GM19023 (cell line): ENCODE data around the gene SLMAP.

Experiments
- ATAC-seq: cut with Tn5 transposase; IDR thresholded peaks from one replicate; pipeline ENCODE4 v1.9.1; 2021; ENCODE audit warnings: mild to moderate bottlenecking, moderate library complexity; ENCODE audit not compliant: unreplicated experiment

The SLMAP gene

GRCh38 chr3:57958642-57959422, 202.7 kb downstream of the SLMAP start:
- no peak for ATAC-seq

- ATAC-seq = no peak
Measured at GRCh38 chr3:57959423-57960173, 203.5 kb downstream of the SLMAP start.

DNA sequence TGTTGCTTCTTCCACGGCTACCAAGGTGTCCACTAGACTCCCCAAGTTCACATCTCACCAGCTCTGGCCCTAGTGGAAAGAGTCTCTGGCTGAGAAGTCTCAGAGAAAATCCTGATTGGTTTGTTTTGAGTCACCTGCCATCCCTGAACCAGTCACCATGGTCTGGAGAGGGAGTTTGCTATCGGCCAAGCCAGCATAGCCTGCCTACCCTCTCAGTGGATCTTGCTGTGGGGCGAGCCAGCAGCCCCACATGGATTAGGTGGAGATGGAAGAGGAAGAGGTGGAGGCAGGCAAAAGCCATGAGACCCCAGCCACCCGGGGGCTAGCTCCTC, 204.0 kb downstream of the SLMAP start:
- no peak for ATAC-seq

DNA sequence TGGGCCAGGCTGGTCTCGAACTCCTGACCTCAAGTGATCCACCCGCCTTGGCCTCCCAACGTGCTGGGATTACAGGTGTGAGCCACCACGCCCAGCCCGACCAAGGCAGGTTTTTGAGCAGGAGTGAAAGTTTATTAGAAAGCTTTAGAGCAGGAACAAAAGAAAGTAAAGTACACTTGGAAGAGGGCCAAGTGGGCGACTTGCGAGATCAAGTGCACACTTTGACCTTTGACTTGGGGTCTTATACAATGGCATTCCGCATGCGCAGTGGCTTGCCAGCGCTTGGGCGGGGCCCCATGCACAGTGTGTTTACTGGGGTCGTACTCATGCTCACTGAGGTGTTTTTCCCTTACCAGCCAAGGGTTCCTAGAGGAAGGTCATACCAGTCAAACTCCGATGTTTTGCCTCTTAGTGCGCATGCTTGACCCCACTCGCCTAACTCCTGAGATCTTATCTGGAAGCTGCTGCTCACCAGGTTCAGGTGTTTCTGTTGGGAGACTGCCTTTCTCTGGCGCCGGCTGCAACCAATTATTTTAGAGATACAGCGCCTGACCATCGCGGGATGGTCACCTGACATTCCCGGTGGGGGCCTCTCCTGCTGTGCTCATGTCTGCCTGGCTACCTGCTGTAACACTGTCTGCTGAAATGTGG, 205.2 kb downstream of the SLMAP start:
- ATAC-seq = no peak

DNA sequence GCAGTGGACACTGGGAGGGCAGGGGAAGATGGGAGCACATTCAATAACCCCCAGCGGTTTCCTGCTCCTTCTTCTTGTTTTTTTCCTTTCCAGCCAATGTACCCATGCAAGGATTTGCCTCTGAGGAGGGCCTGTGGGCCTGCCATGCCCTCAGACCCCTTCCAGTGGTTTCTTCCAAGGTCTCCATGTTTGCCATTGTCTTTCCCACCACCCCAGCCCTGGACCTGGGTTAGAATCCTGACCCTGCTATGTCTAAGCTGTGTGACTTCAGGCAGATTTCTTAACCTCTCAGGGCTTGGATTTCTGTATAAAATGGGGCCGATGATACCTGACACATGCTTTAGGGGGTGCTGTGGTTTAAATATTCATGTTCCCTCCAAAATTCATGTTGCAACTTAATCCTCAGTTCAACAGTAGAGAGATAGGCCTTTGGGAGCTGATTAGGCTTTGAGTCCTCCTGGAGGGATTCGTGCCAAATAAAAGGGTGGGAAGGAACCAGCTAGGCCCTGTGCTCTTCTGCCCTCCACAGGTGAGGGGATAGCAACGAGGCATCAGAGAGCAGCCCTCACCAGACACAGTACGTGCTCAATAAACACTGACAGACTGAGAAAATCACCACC, 205.8 kb downstream of the SLMAP start:
- ATAC-seq = no peak

- no peak for ATAC-seq
Measured at GRCh38 chr3:57962448-57962834, 206.3 kb downstream of the SLMAP start.

DNA sequence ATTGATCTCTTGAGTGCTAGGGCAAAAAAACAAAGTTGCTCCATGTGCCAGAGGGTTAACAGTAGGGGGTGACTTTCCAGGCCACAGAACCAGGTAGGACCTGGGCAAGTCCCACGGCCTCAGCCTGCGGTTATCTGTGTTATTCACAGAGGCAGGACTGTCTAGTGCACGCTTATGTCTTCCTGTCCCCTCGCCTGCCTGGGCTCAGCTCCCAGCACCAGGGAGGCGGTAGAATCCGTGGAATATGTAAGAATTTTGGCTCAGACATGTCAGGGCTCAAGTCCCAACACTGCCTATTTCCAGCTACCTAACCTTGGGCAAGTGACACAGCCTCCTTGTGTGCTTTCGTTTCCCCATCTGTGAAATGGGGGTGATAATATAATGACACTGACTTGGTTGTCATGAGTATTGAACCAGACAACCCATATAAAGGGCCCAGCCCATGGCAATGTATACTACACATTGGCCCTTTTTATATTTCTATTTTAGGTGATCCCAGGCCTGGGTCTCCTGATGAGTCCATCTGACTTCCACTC, 207.8 kb downstream of the SLMAP start:
- no peak for ATAC-seq

DNA sequence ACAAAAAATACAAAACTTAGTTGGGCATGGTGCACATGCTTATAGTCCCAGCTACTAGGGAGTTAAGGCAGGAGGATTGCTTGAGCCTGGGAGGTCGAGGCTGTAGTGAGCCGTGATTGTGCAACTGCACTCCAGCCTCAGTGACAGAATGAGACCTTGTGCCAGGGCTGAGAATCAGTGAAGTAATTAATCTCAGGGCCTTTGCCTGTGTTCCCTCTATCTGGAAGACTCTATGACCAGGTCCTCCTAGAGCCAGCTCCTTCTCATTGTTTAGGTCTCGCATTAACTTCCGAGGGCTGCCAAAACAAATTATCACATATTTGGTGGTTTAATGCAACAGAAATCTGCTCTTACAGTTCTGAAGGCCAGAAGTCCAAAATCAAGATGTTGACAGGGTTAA, 210.7 kb downstream of the SLMAP start:
- no peak for ATAC-seq

DNA sequence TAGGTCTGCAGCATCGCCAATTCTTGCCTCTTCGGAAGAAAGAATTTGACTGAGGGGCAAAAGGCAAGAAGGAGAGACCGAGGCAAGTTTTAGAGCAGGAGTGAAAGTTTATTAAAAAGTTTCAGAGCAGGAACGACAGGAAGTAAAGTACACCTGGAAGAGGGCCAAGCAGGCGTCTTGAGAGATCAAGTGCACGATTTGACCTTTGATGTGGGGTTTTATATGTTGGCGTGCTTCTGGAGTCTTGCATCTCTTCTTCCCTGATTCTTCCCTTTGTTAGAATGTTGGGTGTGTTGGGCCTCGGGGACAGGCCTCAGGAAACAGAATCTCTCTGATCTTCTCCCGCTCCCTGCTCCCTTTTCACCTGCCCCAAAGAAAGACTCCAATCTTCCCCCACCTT, 211.5 kb downstream of the SLMAP start:
- ATAC-seq = no peak

DNA sequence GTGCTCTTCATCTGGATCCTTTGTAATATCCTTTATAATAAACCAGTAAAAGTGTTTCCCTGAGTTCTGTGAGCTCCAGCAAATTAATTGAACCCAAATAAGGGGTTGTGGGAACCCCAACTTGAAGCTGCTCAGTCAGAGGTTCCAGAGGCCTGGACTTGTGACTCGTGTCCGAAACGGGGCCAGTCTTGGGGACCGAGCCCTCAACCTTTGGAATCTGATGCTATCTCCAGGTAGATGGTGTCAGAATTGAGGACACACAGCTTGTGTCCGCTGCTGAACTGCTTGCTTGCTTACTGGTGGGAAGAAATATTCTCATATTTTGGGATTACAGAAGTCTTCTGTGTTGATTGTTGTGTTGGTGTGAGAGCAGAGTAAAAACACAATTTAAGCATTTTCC, 212.4 kb downstream of the SLMAP start:
- ATAC-seq = no peak

DNA sequence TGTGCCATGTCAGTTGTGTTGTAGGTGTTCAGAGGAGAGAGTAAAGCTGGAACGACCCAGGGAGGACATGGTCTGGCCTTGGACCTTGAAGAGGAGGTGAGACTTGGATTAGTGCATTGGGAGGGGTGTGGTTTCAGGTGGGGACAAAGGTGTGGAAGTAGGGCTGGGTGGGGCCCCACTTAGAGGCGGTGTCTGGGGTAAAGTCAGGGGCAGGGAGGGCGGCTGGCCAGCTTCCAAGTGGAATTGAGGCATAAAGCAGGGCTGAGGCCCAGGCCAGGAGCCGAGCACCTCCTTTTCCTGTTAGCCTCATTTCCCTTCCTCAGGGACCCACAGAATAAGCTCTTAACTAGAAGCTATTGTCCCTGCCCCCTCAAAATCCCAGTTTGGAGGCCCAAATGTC, 215.9 kb downstream of the SLMAP start:
- ATAC-seq = no peak

DNA sequence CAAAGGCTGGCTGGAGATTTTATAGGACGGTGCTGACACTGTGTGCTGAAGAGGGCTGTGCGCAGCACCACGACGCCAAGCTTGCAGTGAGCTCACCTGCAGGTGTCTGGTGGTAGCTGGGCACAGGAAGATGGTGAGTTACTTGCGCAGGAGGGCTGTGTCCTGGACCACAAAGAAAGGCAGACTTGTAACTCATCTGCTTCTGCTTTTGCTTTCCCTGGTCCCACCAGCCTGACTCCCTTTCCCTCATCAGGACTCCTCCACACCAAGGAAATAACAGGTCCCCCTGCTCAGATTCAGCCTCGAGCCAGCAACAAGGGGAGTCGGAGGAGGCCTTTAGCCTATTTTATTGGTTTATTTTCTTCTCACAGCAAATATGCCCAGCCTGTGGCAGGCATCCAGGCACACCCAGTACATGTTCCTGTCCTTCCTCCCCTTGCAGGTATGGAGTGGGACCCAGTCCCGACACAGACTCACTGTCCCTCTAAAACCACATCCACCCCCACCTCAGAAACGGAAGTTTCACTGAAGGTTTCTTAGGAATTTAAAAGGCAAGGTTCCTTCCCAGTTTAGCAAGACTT, 216.5 kb downstream of the SLMAP start:
- no peak for ATAC-seq

DNA sequence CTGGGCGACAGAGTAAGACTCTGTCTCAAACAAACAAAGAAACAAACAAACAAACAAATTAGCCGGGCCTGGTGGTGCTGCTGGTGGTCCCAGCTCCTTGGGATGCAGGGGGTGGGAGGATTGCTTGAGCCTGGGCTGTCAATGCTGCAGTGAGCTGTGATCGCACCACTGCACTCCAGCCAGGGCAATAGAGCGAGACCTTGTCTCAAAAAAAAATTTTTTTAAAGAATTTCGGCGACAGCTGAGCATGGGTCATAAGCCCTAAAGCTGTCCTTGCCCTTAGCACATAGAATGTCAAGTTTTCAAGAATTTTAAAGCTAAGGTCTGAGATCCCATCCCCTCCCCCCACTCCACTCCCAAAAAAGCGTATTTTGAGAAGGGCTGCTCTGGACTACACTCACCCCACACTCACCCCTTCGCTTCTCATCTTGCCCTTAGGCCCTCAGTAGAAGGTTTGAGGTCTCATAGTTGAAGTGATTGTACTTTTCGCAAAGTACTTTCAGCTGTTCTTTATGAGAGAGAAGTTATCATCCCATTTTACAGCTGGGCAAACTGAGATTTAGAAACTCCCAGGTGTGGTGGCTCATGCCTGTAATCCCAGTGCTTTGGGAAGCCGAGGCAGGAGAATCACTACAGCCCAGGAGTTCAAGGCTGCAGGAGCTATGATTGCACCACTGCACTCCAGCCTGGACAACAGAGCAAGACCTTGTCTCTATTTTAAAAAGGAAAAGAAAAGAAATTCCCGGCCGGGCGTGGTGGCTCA, 217.8 kb downstream of the SLMAP start:
- no peak for ATAC-seq

DNA sequence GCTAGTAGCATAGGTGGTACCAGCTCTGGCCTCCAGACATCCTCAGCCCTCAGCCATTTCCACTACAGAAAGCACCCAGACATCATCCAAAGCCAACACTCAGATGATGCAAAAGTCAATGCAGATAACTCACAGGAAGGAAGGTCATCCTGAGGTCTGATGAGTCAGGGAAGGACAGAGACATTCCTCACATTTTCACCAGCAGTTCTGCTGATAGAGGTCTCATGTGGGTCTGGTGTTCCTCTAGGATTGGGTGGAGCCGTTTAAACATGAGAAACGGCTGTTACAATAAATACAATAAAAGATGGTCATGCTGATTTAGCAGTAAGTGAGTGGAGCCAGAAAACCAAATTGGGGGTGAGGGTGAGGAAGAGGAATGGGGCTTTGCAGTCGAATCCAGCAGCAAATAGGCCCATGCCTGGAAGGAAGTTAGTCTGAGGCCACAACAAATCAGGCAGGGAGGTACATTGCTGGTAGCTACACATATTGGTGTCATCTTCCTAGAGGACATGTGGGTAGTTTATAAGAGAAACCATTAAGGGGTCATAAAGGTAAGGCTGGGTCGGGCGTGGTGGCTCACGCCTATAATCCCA, 218.8 kb downstream of the SLMAP start:
- no peak for ATAC-seq

- no peak for ATAC-seq
Measured at GRCh38 chr3:57977818-57978235, 221.7 kb downstream of the SLMAP start.

DNA sequence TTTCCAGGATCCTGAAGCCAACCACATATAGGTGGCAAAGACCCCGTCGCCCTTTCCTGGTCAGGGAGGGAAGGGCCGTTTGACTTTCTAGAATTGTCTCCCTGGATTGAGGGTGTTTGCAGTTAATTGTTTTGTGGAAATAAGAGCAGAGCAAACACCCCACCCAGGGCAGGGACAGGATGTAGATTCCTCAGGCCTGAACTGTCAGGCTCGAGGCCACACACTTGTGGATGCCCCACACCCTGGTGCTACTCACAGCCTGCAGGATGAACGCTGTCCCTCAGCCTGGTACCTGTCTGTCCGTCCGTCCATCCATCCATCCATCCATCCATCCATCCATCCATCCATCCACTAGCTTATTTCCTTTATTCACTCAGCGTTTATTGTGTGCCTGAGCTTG, 222.2 kb downstream of the SLMAP start:
- ATAC-seq = no peak
